ENCODE results near the gene COX7B.

COX7B gene

GRCh38 chrX:77945910-77946545, 46.8 kb downstream of the COX7B start:
- DNase-seq: no peak

- DNase-seq: no peak
These were observed 47.3 kb downstream of the COX7B start for GRCh38 chrX:77946571-77946970.

- DNase-seq: no peak
These were observed 50.6 kb downstream of the COX7B start for GRCh38 chrX:77949840-77950239.

GRCh38 chrX:77952173-77952572, 52.9 kb downstream of the COX7B start:
- DNase-seq: no peak

GRCh38 chrX:77953302-77953701, 54.0 kb downstream of the COX7B start:
- no peak for DNase-seq

- DNase-seq: no peak
These were observed 54.4 kb downstream of the COX7B start for GRCh38 chrX:77953708-77954107.

Data from NCI-H1694 treated with DMSO at 0.1 percent for 48 hours (cell line).